SK-N-SH (cell line): ENCODE results near the gene LARP7. TPM values are rescaled to one million over a fixed set of nuclear protein-coding genes. Genes with fewer than 3 reads are reported as not detected.

Source experiments
- CTCF ChIA-PET: fragments of 300-600, 350-600 bp; formaldehyde crosslinking; extraction: SDS; loops from one replicate; lab custom pipeline; 2021; lab: Yijun Ruan, JAX
- POLR2A ChIA-PET: fragments of 350-600 bp; sonication (Branson Sonifier 250); formaldehyde crosslinking; extraction: SDS; loops from one replicate; lab custom pipeline; 2020; ENCODE audit warnings: antibody characterized with exemption, inconsistent platforms; lab: Yijun Ruan, JAX
- DNase-seq: peaks from one replicate; pipeline ENCODE4 v3.0.0; 2012
- H2AFZ ChIP-seq: fragments of 200-600 bp; sonication (generic); 2 replicates; pipeline ENCODE4 v1.8.1; 2016; ENCODE audit warnings: antibody characterized with exemption, mild to moderate bottlenecking, low read depth
- H3F3A ChIP-seq: fragments of 200-600 bp; sonication (generic); replicated peaks from 2 replicates; pipeline ENCODE3; 2016; ENCODE audit warnings: antibody characterized with exemption, mild to moderate bottlenecking; ENCODE audit not compliant: insufficient read depth
- H3K27ac ChIP-seq, 2 experiments: fragments of 200-500 bp in 1 of 2; fragments of 200-600 bp in 1 of 2; sonication (Bioruptor generic) in 1 of 2; sonication (generic), shearing (Covaris generic) in 1 of 2; 2 replicates each; pipeline versions ENCODE4 v1.5.1 to v1.6.1; 2014 to 2016; ENCODE audit warnings: low read depth in 2 of 2, inconsistent platforms in 1 of 2, low read length in 1 of 2, mild to moderate bottlenecking in 1 of 2, mixed read lengths in 1 of 2
- H3K27me3 ChIP-seq: fragments of 200-600 bp; sonication (generic), shearing (Covaris generic); 2 replicates; pipeline ENCODE4 v1.6.1; 2016; ENCODE audit warnings: mixed run types; ENCODE audit not compliant: insufficient read depth
- H3K36me3 ChIP-seq, 2 experiments: fragments of 200-500 bp in 1 of 2; fragments of 200-600 bp in 1 of 2; sonication (Bioruptor generic) in 1 of 2; sonication (generic) in 1 of 2; replicated peaks in 1 of 2; 2 replicates each; pipeline versions ENCODE3 to v1.5.1; 2014 to 2016; ENCODE audit warnings: low read length in 1 of 2, mild to moderate bottlenecking in 1 of 2; ENCODE audit not compliant: insufficient read depth in 2 of 2, control insufficient read depth in 1 of 2
- H3K4me1 ChIP-seq, 2 experiments: fragments of 200-500 bp in 1 of 2; fragments of 200-600 bp in 1 of 2; sonication (Bioruptor generic) in 1 of 2; sonication (generic), shearing (Covaris generic) in 1 of 2; 2 replicates each; pipeline versions ENCODE4 v1.5.1 to v1.6.1; 2014 to 2016; ENCODE audit warnings: low read depth in 1 of 2, low read length in 1 of 2, mixed run types in 1 of 2; ENCODE audit not compliant: insufficient read depth in 2 of 2, control insufficient read depth in 1 of 2
- H3K4me2 ChIP-seq: fragments of 200-600 bp; sonication (generic), shearing (Covaris generic); 2 replicates; pipeline ENCODE4 v1.6.1; 2017; ENCODE audit warnings: mixed run types
- H3K4me3 ChIP-seq, 2 experiments: fragments of 200-500 bp in 1 of 2; fragments of 200-600 bp in 1 of 2; sonication (Bioruptor generic) in 1 of 2; sonication (generic), shearing (Covaris generic) in 1 of 2; 2 replicates each; pipeline versions ENCODE4 v1.5.1 to v1.8.1; 2014 to 2016; ENCODE audit warnings: low read depth in 2 of 2, inconsistent platforms in 1 of 2, low read length in 1 of 2, mild to moderate bottlenecking in 1 of 2, mixed read lengths in 1 of 2, moderate library complexity in 1 of 2
- H3K79me2 ChIP-seq: fragments of 200-600 bp; sonication (generic); 2 replicates; pipeline ENCODE4 v1.8.1; 2017; ENCODE audit warnings: mild to moderate bottlenecking; ENCODE audit not compliant: insufficient read depth
- H3K9ac ChIP-seq: fragments of 200-600 bp; sonication (generic); 2 replicates; pipeline ENCODE4 v1.6.1; 2017; ENCODE audit warnings: mixed run types
- H3K9me2 ChIP-seq: fragments of 200-600 bp; sonication (generic); 2 replicates; pipeline ENCODE4 v1.6.1; 2017; ENCODE audit warnings: mixed run types
- H3K9me3 ChIP-seq: fragments of 200-600 bp; sonication (generic); 2 replicates; pipeline ENCODE4 v1.6.1; 2017; ENCODE audit warnings: mixed run types, mild to moderate bottlenecking, moderate library complexity
- H4K20me1 ChIP-seq: fragments of 200-600 bp; sonication (generic); 2 replicates; pipeline ENCODE4 v1.6.1; 2017; ENCODE audit warnings: mild to moderate bottlenecking, mixed run types; ENCODE audit not compliant: insufficient read depth
- CTCF ChIP-seq: fragments of 200-600 bp; sonication (generic); IDR thresholded peaks from 2 replicates; pipeline ENCODE4 v1.6.1; 2017; ENCODE audit warnings: antibody characterized with exemption, mild to moderate bottlenecking, moderate library complexity
- ELF1 ChIP-seq: IDR thresholded peaks from 2 replicates; pipeline ENCODE4 v1.4.0; 2012
- FOSL2 ChIP-seq: IDR thresholded peaks from 2 replicates; pipeline ENCODE4 v1.4.0; 2012; ENCODE audit warnings: low read depth, mild to moderate bottlenecking, moderate library complexity, borderline replicate concordance
- FOXM1 ChIP-seq: IDR thresholded peaks from 2 replicates; pipeline ENCODE4 v1.4.0; 2012; ENCODE audit warnings: low read depth, mild to moderate bottlenecking
- GABPA ChIP-seq: IDR thresholded peaks from 2 replicates; pipeline ENCODE4 v1.4.0; 2012; ENCODE audit warnings: low read depth, mild to moderate bottlenecking
- GATA2 ChIP-seq: sonication (generic); formaldehyde crosslinking; IDR thresholded peaks from 2 replicates; pipeline ENCODE4 v1.5.0; 2020; ENCODE audit warnings: mild to moderate bottlenecking, missing genetic modification reagents
- MEF2A ChIP-seq: IDR thresholded peaks from 2 replicates; pipeline ENCODE4 v1.4.0; 2012; ENCODE audit warnings: low read depth, borderline replicate concordance
- MXI1 ChIP-seq: IDR thresholded peaks from 2 replicates; pipeline ENCODE4 v1.6.1; 2012; ENCODE audit warnings: mild to moderate bottlenecking, low read depth, low read length, improper control_type of control experiment
- NFIC ChIP-seq: IDR thresholded peaks from 2 replicates; pipeline ENCODE4 v1.4.0; 2012; ENCODE audit warnings: borderline replicate concordance
- NRF1 ChIP-seq: IDR thresholded peaks from 2 replicates; pipeline ENCODE4 v1.6.1; 2012; ENCODE audit warnings: low read depth, mild to moderate bottlenecking, low read length
- PBX3 ChIP-seq: IDR thresholded peaks from 2 replicates; pipeline ENCODE4; 2012
- POLR2AphosphoS5 ChIP-seq: IDR thresholded peaks from 2 replicates; pipeline ENCODE4 v1.6.1; 2012; ENCODE audit warnings: low read depth, low read length
- RCOR1 ChIP-seq: fragments of 150-350 bp; IDR thresholded peaks from 2 replicates; pipeline ENCODE4 v1.6.1; 2017; ENCODE audit warnings: antibody characterized with exemption, low read length
- REST ChIP-seq: IDR thresholded peaks from 2 replicates; pipeline ENCODE4 v1.6.1; 2012; ENCODE audit warnings: mild to moderate bottlenecking, low read depth, low read length, moderate library complexity
- SIN3A ChIP-seq: IDR thresholded peaks from 2 replicates; pipeline ENCODE4 v1.6.1; 2012; ENCODE audit warnings: low read depth, mild to moderate bottlenecking, low read length, moderate library complexity, borderline replicate concordance
- TAF1 ChIP-seq: IDR thresholded peaks from 2 replicates; pipeline ENCODE4 v1.6.1; 2012; ENCODE audit warnings: low read depth, mild to moderate bottlenecking, low read length, moderate library complexity, borderline replicate concordance
- YY1 ChIP-seq: IDR thresholded peaks from 2 replicates; pipeline ENCODE4 v1.4.0; 2012; ENCODE audit warnings: low read depth, mild to moderate bottlenecking
- WGBS: methylation state at CpG from one replicate; pipeline ENCODE4 v1.1.6; 2017; ENCODE audit warnings: low lambda C conversion rate; 5-methylcytosine and 5-hydroxymethylcytosine counted together
- polyA plus RNA-seq, 3 experiments: library from polyadenylated mRNA; depleted of rRNA; stranded (reverse); fragments of >200 nt; gene quantifications; 2 replicates each; pipeline ENCODE4 v1.2.3, GENCODE V29; 2012

Gene LARP7
- polyA plus RNA-seq, 1 of the 3 experiments (the other 2 are of a cell fraction), result 9.4 TPM

GRCh38 chr4:112652216-112652615 is 15.3 kb downstream of the LARP7 start:
- TF ChIP-seq ELF1, result no peak
- TF ChIP-seq YY1, result no peak
- TF ChIP-seq FOXM1, result no peak
- TF ChIP-seq POLR2AphosphoS5, result no peak
- TF ChIP-seq GATA2 (CRISPR knock-in tag), result no peak
- TF ChIP-seq NRF1, result no peak
- TF ChIP-seq REST, result no peak
- no peak for TF ChIP-seq NFIC
- no peak for TF ChIP-seq MXI1
- no peak for TF ChIP-seq PBX3
- TF ChIP-seq TAF1, result no peak
- TF ChIP-seq RCOR1, result no peak
- TF ChIP-seq MEF2A, result no peak
- no peak for TF ChIP-seq CTCF
- TF ChIP-seq FOSL2, result no peak
- TF ChIP-seq SIN3A, result no peak
- no peak for TF ChIP-seq GABPA
- Histone ChIP-seq H4K20me1 (no peaks in the 10 kb centered on the region), H3K4me2 (no peak overlapping the region), H3K27me3 (no peaks in the 10 kb centered on the region), H3K9me3 (no peaks in the 10 kb centered on the region; the same call in 1 of the 2 replicates), H3K27ac (no peak overlapping the region), H3K4me1 (0 out of 4 replicates have a peak, but pooled peaks cover 0 to 3% of the 10 kb centered on the region in 2 experiments), H2AFZ (no peak overlapping the region), H3K9me2 (no peaks in the 10 kb centered on the region), H3K36me3 (peaks cover 89 to 94% of the 10 kb centered on the region in 2 experiments), H3K4me3 (no peak overlapping the region), H3K9ac (no peak overlapping the region), H3F3A (peaks cover 30% of the 10 kb centered on the region), H3K79me2 (no peaks in the 10 kb centered on the region; the same call in 1 of the 2 replicates)
- WGBS, result 84% methylated on average over 1 of the region's 1 CpG
- POLR2A ChIA-PET, result no interaction called here
- no peak for DNase-seq
- CTCF ChIA-PET, result interaction anchor here (1.3 to 1.4 kb wide), 2 partner anchors 113 to 443 kb away, joined by 3 to 4 read pairs; no protein-coding TSS in a partner anchor
